HL-60/S4 treated with retinoic acid at 250 ng/mL for 4 days and 3 days (cell line): ENCODE data around the gene AMBP.

Source experiments
- in situ Hi-C: fragments of 300-500 bp; cut with MboI; formaldehyde crosslinking; loops from 2 replicates; pipeline ENCODE4 v1.7.0; 2022; ENCODE audit warnings: low sequenced_read_pairs

AMBP gene

DNA sequence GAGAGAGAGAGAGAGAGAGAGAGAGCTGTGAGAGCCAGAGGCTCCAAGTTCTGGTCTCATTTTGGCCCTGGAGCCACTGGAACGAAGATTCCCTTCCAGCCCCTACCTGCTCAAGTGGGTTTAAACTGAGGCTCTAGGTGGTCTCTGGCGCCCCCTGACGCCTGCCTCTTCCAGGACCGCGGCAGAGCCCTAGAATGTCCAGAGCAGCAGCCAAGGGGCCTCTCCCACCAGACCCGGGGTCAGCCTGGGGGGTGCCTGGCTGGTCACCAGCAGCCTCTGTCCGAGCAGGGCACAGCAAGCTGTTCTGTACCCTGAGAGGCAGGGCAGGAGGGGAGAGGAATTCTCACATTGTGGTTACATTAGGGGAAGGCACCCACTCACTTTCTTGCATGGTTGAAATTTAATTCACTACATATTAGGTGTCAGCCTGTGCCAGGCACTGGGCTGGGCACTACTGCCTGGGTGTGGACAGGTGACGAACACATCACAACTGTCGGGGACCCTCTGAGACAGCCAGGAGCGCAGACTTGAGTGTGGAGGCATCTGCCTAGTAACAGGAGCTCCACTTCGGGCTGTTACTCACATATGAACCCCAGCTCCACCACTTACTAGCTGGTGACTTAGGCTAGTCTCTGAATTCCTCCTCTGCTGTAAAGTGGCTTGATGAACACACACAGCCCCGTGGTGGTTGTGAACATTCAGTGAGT, 44.5 kb downstream of the AMBP start:
- in situ Hi-C loops = no loop called here

DNA sequence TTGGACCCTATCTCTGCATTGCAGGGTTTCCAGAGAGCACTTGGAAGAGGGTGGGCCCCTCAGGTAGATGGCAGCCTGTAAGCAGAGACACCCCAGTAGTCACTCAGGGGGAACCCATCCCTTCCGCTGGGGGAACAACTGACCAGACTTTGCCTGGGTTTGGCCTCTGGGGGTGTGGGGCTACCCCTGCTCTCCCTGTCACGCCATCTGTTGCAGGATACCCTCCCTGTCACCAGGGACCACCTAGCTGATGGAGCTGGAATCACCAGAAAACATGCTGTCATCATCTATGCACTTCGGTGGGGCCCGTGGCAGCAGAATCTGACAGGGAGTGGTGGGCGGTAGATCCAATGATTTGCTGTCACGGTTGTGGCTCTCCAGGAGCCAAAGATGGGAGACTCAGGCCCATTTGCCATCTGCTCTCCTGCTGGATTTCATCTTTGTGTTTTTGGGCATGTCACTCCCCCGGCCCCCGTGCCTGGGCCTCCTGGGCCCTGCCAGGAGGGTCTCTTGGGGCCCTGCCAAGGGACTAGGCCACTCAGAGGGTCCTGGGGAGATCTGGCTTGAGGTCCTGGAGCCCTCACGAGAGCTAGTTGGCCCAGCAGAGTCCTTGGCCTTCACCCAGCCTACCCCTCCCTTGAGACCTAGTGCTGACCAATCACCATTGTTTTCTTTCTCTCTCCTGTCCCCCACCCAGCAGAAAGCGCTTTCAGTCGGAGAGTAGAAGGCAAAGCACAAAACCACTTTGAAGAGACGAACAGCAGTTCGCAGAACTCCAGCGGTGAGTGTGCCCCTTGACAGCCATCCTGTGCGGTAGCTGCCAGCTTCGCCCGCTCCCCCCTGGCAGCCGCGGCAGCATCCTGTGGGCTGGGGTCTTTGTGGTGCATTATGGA, 45.9 kb downstream of the AMBP start:
- in situ Hi-C loops = no loop called here

GRCh38 chr9:114031037-114031630, 47.0 kb downstream of the AMBP start:
- in situ Hi-C loops = no loop called here

GRCh38 chr9:114030364-114030763, 47.7 kb downstream of the AMBP start:
- in situ Hi-C loops = no loop called here

GRCh38 chr9:114029311-114030170, 48.6 kb downstream of the AMBP start:
- in situ Hi-C loops = no loop called here

GRCh38 chr9:114028646-114029045, 49.5 kb downstream of the AMBP start:
- in situ Hi-C loops = no loop called here

GRCh38 chr9:114027863-114028465, 50.1 kb downstream of the AMBP start:
- in situ Hi-C loops = no loop called here

GRCh38 chr9:114027159-114027862, 50.8 kb downstream of the AMBP start:
- in situ Hi-C loops = no loop called here

- in situ Hi-C loops = no loop called here
Measured at GRCh38 chr9:114026335-114026734, 51.8 kb downstream of the AMBP start.

DNA sequence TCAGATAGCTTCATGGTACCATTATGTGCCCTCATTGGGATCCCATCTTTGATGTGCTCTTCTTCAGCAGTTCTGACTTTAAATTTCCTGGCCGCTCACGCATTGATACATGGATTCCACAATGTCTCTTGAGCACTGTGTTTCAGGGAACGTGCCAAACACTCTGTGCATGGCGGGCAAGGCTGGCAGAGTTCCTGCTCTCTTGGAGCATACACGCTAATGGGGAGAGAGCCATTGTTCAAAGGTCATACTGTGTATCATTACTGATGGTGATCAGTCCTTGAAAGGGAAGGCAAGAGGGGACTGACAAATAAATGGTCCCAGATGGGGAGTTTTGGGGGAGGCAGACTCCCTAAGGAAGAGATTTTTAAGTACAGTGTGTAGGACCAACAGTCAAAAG, 52.3 kb downstream of the AMBP start:
- in situ Hi-C loops = no loop called here

DNA sequence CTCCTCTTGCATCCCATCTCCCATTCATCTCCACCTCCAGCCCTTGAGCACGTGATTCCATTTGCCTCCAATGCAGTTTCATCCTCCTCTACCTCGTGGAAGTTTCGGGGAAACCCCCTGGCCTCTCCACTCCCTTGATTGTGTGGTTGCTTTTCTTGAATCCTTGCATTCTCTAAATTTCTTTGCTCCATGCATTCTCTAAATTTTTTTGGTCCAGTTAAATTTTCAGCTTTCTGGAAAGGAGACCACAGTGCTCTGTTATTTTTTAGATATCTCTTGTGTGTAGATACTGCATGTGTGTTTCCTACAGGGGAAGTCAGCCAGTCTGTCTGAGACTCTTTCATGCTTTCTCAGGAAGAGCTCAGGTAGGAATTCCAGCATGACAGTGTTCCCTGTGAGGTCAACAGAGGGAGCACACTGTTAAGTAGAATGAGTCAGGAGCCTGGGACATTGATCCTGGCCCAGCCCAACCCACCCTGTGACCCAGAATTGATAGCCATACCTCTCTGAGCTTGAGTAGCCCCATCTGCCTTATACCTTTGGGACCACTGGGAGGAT, 52.8 kb downstream of the AMBP start:
- in situ Hi-C loops = no loop called here

GRCh38 chr9:114023961-114024360, 54.1 kb downstream of the AMBP start:
- in situ Hi-C loops = no loop called here

DNA sequence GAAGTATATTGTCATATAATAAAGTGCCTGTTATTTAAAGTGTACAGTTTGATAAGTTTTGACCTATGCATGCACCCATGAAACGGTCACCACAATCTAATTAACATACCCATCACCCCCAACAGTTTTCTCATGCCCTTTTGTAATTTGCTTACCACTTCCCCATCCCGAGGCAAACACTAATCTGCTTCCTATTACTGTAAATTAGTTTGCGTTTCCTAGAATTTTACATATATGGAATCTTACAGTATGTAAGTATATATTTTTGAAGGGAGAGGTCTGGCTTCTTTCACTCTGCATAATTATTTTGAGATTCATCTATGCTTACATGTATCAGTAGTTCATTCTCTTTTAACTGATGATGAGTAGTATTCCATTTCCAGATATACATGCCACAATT, 56.5 kb downstream of the AMBP start:
- in situ Hi-C loops = no loop called here

DNA sequence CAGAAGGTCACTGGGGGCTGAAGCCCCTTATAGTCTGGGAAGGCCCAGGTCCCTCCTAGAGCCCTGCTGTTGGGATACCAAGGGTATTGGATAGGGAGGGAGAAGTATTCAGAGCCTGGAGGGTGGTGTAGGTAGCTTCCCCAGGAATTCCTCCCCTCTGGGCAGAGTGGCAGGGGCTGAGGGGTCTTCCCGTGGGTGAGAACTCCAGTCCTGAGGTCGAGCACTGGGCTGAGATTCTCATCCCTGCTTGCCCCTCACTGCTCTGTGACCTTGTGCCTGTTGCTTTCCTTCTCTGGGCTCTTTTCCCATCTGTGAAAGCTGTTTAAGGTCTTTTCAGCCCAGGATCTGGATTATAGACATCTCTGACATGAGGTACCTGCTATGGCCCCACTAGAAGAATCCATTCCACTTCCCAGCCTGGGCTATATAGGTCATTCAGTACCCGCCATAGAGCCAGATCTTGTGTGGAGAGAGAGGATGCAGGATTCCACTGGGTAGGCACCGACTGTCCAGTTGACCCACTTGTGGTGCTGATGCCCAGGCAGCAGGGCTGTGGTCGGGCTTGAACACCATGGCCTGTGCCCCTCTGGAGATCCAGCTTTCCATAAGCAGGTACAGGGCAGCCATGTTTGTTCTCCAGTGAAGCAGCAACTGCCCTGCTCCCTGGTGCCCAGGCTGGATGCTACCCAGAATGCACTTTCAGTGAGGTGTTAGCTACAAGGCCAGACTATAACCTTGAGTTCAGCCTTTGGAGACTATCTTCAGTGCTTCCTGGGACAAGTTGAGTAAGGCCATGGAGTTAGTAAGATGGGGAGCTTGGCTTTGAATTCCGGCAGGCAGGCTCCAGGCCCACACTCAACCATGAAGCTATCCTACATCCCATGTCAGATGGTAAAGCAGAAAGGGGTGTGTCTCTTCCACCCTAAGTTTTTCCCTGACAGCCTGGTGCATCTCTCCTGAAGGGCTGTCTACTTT, 60.1 kb downstream of the AMBP start:
- in situ Hi-C loops = no loop called here

GRCh38 chr9:114016629-114017423, 61.3 kb downstream of the AMBP start:
- in situ Hi-C loops = no loop called here

GRCh38 chr9:114016101-114016500, 62.0 kb downstream of the AMBP start:
- in situ Hi-C loops = no loop called here

- in situ Hi-C loops = no loop called here
Measured at GRCh38 chr9:114015607-114016006, 62.5 kb downstream of the AMBP start.

DNA sequence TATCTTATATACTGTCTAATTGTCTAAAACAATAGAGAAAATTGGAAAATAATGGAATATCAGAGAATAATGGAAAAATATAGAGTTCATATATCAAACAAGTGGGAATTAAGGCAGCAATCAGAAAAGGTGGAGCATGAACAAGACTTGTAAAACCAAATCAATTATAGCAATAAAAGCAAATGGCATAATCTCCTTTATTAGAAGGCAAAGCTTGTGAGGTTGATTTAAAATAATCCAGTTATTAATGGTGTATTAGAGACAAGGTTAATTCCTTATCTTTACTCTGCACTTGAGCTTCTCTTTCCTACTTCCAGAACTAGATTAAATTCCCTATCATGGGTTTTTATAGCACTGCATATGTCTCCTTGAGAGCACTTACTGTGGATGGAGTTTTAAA, 64.1 kb downstream of the AMBP start:
- in situ Hi-C loops = no loop called here
